NOMO-1 treated with DMSO at 0.1 percent for 48 hours (cell line): ENCODE data around the gene GOPC.

Experiments used
- DNase-seq: peaks from one replicate; lab custom pipeline; 2025; ENCODE audit not compliant: unreplicated experiment; lab: John Stamatoyannopoulos, UW

GOPC gene

GRCh38 chr6:117550078-117550600 is 52.2 kb downstream of the GOPC start:
- no peak for DNase-seq

DNA sequence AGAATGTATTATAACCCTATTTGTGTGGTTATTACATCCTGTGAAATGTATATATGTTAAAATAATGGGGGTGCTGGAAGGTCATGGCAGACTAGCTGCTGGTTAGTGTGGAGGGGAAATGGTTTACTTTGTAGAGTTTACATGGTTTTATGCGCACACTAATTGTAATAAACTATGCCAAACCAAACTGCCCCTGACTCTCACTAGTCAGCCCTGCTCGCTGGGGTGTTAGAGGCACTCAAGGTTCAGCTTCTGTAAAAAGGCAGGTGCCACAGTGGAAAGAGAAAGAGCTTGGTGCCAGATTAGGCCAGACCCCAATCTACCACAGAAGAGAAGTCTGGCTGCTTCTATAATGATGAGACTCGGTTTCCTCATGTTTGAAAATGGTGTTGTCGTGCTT is 52.7 kb downstream of the GOPC start:
- DNase-seq, result no peak

GRCh38 chr6:117548797-117549301 is 53.5 kb downstream of the GOPC start:
- DNase-seq, result no peak

GRCh38 chr6:117547688-117548621 is 54.4 kb downstream of the GOPC start:
- no peak for DNase-seq

GRCh38 chr6:117546674-117547073 is 55.6 kb downstream of the GOPC start:
- no peak for DNase-seq

- DNase-seq, result no peak
Observed at GRCh38 chr6:117545161-117545595, 57.1 kb downstream of the GOPC start.

- no peak for DNase-seq
Observed at GRCh38 chr6:117544716-117545115, 57.6 kb downstream of the GOPC start.

DNA sequence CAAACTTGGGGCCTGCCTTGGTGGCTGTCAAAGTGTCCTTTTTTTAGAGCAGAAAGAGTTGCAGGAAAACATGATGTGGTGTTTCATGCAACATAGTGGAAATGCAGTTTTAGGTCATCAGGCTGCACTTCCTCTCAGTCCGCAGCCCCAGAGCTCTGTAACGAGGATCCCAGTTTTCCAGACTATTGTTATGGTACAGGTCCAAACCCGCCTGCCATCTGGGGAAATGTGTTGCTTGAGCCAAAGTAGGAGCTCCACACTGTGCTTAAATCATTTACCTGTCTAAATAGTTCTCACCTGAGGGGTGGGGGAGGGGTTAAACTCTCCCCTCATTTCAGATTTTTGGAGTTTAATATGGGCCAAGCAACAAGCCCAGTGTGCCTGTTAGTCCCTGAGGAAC is 59.8 kb downstream of the GOPC start:
- DNase-seq, result no peak

GRCh38 chr6:117540670-117541069 is 61.6 kb downstream of the GOPC start:
- no peak for DNase-seq

DNA sequence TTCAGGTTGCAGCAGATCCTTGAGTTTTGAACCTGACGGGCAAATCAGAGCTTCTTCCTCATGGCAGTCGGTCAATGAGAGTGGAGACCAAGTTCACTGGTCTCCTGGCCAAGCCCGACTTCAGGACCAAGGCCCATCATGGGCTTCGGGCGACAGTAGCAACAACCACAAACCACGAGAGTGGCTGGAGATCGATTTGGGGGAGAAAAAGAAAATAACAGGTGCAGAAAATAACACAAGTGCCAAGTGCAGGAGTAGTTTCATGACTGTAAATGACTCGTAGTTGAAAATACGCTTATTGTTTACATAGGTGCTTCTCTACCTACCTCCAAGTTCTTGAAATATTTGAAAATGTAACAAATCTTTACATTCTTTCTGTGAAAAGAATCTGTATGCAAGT is 63.7 kb downstream of the GOPC start:
- no peak for DNase-seq

DNA sequence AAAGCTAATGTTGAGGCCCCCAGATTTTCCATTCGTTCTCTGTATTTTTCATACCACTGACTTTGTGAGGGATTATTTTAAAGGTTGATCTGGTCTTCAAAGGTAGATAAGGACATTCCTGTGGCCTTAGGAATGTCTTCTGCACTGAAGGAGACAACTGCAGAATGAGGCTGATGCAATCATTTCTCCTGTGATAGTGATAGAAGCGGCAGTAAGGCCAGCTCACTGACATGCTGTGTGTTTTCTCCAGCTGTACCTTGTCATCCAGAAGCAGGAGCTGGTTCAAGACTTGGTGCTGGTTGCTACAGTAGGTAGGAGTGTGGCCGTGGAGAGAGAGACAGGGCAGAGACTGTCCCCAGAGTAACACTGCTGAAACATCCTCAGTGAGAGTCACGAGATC is 66.0 kb downstream of the GOPC start:
- DNase-seq, result no peak

GRCh38 chr6:117534974-117535373 is 67.3 kb downstream of the GOPC start:
- no peak for DNase-seq

GRCh38 chr6:117533775-117534174 is 68.5 kb downstream of the GOPC start:
- no peak for DNase-seq

DNA sequence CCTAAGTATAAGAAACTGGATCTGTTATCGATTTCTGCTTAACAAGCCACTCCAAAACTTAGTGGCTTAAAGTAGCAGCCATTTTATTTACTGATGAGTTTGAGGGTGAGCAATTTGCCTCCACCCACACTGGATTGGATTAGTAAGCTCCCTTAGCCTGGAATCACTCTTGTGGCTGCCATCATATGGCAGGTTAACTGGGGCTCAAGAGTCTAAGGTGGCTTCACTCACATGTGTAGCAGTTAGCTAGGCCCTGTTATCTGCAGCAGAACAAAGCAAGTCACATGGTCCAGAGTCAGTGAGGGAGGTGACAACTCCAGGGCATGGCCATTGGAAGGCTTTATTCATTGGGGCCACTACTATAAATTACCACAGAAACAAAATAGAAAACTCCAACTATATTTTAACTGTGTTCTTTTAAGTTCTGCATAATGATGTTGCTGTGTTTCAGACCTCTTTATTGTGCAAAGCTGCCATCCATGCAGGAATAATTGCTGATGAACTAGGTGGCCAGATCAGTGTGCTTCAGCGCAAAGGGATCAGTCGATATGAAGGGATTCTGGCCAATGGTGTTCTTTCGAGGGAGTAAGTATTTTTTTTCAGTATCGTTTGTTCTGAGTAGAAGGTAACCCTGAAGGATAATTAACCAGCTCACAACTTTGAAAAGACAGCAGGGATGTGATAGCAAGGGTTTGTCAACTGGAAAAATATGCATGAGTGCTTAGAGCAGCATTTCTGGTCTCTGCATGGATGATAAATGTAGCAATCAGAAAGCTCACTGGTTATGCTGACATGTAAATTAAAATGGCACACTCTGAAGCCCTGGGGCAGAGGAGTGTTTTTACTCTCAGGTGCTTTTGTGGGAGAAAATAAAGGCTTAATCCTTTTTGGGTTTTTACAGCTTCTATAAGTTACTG is 70.2 kb downstream of the GOPC start:
- DNase-seq, result no peak

DNA sequence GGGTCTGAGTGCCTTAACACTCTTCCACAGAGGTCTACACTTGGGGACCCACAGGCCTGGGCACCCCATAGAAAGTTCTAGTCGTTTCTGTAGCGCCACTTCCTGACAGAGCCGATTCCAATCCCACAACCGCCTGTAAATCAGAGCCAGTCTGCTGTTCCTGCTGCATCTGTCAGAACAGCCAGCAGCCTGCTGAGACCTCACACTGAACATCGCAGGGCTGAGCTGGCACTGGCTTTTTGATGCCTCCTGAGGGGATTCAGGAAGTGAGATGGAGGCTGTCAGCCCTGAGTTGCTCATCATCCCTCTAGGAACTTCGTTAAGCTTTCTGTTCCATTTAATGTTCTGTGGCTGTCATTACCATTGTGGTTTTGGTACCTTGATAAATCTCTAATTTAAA is 71.0 kb downstream of the GOPC start:
- no peak for DNase-seq

DNA sequence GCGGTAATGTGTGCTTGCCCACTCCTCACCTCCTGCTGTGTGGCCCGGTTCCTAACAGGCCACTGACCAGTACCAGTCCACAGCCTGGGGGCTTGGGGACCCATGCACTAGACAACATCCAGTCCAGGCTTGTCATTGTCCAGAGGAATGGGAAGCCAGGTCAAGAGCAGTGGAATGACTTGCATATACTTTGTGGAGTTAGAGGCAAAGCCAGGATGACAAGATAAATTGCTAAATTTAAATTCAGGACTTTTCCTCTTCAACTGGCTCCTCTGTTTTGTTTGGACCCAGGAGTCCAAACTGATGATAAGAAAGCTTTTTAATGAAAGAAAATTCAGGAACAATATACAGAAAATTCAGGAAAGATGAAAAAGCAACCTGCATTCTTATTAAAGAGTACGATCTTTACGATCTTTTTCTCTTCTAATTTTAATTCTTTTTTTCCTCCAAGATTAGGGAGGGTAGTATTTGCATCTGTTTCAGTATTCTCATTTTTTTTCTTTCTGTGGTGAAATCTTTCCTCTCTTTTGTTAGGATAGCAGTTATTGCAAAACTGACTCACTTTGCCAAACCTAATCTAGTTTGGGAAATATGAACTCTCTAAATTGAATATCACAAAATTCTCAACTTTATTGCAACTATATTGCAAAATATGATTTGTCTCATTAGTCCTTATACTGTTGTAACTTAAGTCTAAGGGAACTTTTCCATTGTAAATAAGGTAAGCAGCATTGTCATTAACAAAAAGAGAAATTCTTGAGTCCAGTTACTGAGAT is 71.7 kb downstream of the GOPC start:
- DNase-seq, result no peak

GRCh38 chr6:117525607-117526006 is 76.7 kb downstream of the GOPC start:
- no peak for DNase-seq

DNA sequence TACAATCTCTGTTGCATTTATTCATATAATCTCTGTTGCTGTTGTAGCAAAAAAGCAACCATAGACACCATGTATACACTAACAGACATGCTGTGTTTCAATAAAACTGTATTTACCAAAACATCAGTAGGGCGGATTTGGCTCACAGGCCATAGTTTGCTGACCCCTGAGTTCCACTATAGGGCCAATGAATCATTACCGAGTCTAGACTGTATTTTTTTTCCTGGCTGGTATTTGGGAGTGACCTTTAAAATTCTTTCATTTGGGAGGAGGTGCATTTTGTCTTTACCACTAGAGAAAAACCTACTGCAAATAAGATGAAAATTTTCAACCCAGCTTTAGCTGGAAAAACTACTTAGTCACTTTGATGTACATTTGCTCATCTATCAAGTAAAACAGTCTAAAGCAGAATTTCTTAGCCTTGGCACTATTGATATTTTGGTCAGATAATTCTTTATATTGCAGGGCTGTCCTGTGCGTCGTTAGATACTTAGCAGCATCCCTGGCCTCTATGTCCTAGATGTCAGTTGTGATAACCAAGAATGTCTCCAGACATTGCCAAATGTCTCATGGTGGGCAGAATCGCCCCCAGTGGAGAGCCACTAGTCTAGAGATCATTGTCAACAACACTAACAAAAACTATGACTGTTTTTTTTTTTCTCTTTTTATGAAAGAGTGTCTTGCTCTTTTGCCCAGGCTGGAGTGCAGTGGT is 80.4 kb downstream of the GOPC start:
- DNase-seq, result no peak

DNA sequence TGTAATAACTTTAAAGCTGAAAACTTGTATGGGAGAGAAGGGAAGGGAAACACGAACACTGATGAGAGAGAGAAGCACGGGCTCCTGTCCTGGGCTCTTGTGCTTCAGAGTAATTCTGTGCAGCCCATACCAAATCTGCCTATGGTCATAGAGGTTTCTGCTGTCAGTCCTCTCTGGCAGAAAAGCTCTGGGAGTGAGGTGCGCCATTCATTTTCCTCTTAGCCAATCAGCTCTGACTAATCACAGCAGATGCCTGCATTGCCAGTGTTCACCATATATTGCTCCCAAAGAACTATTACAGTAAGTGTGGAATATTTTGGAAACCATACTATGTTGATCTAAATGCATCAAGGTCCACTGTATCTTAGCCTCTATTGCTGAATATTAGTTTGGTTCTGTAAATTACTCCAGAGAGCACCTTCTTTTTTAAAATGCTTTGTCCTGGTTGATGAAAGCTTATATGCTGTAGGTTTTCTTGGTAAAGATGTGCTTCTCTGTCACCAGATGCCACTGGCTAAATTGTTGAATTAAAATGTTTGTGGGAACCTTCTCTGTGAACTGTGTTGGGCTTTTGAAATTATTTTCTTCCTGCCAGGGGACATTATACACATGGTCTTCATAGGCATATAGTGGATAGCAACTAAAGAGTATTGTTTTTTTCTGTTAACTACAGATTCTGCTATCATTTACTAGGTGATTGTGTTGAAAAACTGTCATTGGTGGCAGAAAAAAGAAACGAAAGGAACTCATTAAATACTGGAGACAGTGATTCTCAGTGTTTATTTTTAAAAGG is 81.5 kb downstream of the GOPC start:
- no peak for DNase-seq
